ENCODE data around the gene ENTPD8. TPM values are rescaled to one million over a fixed set of nuclear protein-coding genes. Genes with fewer than 3 reads are reported as not detected.
A peak's percentile ranks its signal among the peaks of the same experiment; 100 is the strongest.

The ENTPD8 gene
- total and polyA plus RNA-seq, 2 of the 4 experiments (the other 2 are of a cell fraction) = 0.07 TPM; not detected in 1

DNA sequence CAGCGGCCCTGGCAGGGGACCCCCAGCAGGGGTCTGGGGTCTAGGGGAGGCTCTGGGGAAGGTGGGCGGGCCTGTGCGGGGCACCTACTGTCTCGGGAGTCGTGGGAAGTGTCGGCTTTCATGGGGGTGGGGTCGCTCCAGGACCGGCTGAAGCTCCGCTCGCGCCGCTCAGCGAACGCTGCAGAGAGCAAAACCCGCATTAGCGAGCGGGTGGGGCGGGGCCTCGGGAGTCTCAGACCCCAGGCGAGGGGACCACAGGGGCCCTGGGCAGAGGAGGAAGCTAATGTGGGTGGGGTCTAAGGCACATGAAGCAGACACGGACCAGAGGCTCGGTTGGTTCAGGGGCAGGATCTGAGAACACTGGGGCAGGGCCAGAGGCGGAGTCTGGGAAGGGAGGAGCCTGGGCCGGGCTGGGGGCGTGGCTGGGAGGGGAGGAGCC lies 12.5 kb upstream of the ENTPD8 start:
- 20% methylated on average over 10 of the region's 25 CpGs; no CpG with 5 or more reads in 1 of the 2 experiments for WGBS, 2 experiments (ENCODE audit: extremely low coverage in 2 of 2, insufficient read length in 1 of 2)
- peak; percentile 83 for ATAC-seq (ENCODE audit: low read depth)

More for the DNA sequence above, 12.5 kb upstream of the ENTPD8 start:
- Histone ChIP-seq H3K27me3 (ENCODE audit: control insufficient read depth, insufficient read depth, low read length) (no peaks in the 10 kb centered on the region), H4K91ac (ENCODE audit: insufficient read depth, low read depth, low read length) (no peak overlapping the region), H3K4me2 (ENCODE audit: low read depth, low read length) (peak overlapping the region; percentile 21), H2BK20ac (ENCODE audit: low read depth, low read length) (no peak overlapping the region), H3K4me1 (ENCODE audit: control insufficient read depth, insufficient read depth, low read length) (peaks cover 20% of the 10 kb centered on the region), H2BK120ac (ENCODE audit: low read depth, low read length) (no peak overlapping the region), H3K56ac (ENCODE audit: extremely low read depth, insufficient read depth, low read length) (no peak overlapping the region), H3K23ac (ENCODE audit: low read depth, low read length) (no peak overlapping the region), H2BK15ac (ENCODE audit: low read depth, low read length) (no peak overlapping the region), H3K4ac (ENCODE audit: low read depth, low read length) (no peak overlapping the region), H3K9ac (ENCODE audit: low read depth, low read length) (no peak overlapping the region), H3K9me3 (ENCODE audit: control insufficient read depth, insufficient read depth, low read length) (no peaks in the 10 kb centered on the region), H3K14ac (replicated peaks; ENCODE audit: low read depth, low read length) (no peak overlapping the region), H3K18ac (ENCODE audit: low read depth, low read length) (no peak overlapping the region), H3K36me3 (ENCODE audit: control insufficient read depth, insufficient read depth, low read length) (peaks cover 45% of the 10 kb centered on the region), H3K9me1 (ENCODE audit: insufficient read depth, low read length) (no peaks in the 10 kb centered on the region), H3K4me3 (ENCODE audit: insufficient read depth, low read depth, low read length) (no peak overlapping the region; the same call in 1 of the 2 replicates), H2BK5ac (ENCODE audit: low read depth, low read length, poor library complexity, severe bottlenecking) (no peak overlapping the region), H4K8ac (ENCODE audit: low read depth in 2 of 2, low read length in 2 of 2) (peak overlapping the region in 1 of 2 experiments; percentile 47; a peak in 1 of 4 replicates), H4K20me1 (ENCODE audit: insufficient read depth, low read length) (peaks cover 37% of the 10 kb centered on the region), H3K27ac (ENCODE audit: insufficient read depth, low read length) (no peak overlapping the region), H3K79me1 (ENCODE audit: low read depth in 1 of 2, low read length in 2 of 2) (peaks cover 6 to 41% of the 10 kb centered on the region in 2 experiments; a peak in 3 of 4 replicates), H4K5ac (ENCODE audit: low read depth, low read length) (no peak overlapping the region), H2AK9ac (replicated peaks; ENCODE audit: low read depth, low read length, poor library complexity) (no peak overlapping the region), H2AFZ (replicated peaks; ENCODE audit: low read length, poor library complexity) (peak overlapping the region; percentile 89), H2AK5ac (ENCODE audit: low read depth, low read length) (no peak overlapping the region)
- CTCF ChIA-PET = interaction anchor here (1.1 kb wide), 1 partner anchor 8 kb away, joined by 3 read pairs; no protein-coding TSS in a partner anchor
- intact Hi-C loops (cut with micrococcal nuclease) (no loop called here), in situ Hi-C loops (cut with MboI; ENCODE audit: low sequenced_read_pairs) (no loop called here), dilution Hi-C loops (cut with HindIII; ENCODE audit: low sequenced_read_pairs, unreplicated experiment) (no loop called here)
- TF ChIP-seq USF2 (IDR thresholded peaks at IDR 0.05; ENCODE audit: low read depth, low read length) (no peak), MAFK (IDR thresholded peaks at IDR 0.05; ENCODE audit: low read depth, low read length) (no peak), MAZ (IDR thresholded peaks at IDR 0.05; ENCODE audit: borderline replicate concordance, low read depth, low read length) (no peak), POLR2A (IDR thresholded peaks at IDR 0.05; ENCODE audit: low read depth, low read length) (no peak), NFE2L2 (IDR thresholded peaks at IDR 0.05; ENCODE audit: low read depth, low read length) (no peak), FOS (IDR thresholded peaks at IDR 0.05; ENCODE audit: low read depth, low read length) (no peak), RAD21 (IDR thresholded peaks at IDR 0.05; ENCODE audit: low read length) (no peak), MXI1 (IDR thresholded peaks at IDR 0.05; ENCODE audit: borderline replicate concordance, low read depth, low read length) (no peak), CEBPB (IDR thresholded peaks at IDR 0.05; ENCODE audit: low read depth, low read length) (no peak), SMC3 (IDR thresholded peaks at IDR 0.05; ENCODE audit: low read depth, low read length) (no peak), ELK1 (IDR thresholded peaks at IDR 0.05; ENCODE audit: borderline replicate concordance, low read depth, low read length) (no peak), RCOR1 (IDR thresholded peaks at IDR 0.05; ENCODE audit: insufficient replicate concordance, low read length) (no peak), RFX5 (IDR thresholded peaks at IDR 0.05; ENCODE audit: low read depth, low read length) (no peak)
- TF ChIP-seq, protein P1, sequence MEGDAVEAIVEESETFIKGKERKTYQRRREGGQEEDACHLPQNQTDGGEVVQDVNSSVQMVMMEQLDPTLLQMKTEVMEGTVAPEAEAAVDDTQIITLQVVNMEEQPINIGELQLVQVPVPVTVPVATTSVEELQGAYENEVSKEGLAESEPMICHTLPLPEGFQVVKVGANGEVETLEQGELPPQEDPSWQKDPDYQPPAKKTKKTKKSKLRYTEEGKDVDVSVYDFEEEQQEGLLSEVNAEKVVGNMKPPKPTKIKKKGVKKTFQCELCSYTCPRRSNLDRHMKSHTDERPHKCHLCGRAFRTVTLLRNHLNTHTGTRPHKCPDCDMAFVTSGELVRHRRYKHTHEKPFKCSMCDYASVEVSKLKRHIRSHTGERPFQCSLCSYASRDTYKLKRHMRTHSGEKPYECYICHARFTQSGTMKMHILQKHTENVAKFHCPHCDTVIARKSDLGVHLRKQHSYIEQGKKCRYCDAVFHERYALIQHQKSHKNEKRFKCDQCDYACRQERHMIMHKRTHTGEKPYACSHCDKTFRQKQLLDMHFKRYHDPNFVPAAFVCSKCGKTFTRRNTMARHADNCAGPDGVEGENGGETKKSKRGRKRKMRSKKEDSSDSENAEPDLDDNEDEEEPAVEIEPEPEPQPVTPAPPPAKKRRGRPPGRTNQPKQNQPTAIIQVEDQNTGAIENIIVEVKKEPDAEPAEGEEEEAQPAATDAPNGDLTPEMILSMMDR (conservative IDR thresholded peaks at IDR 0.05; ENCODE audit: low read depth, low read length) = no peak
- DNase-seq = peak; percentile 58
- BruUV-seq (replicated peaks) = no TSS peak
- POLR2A ChIA-PET (ENCODE audit: unreplicated experiment) = no interaction called here

Measured in IMR-90 (cell line).